CD4-positive, alpha-beta memory T cell (primary cell): Measurements from ENCODE around the gene GPR176. TPM values are rescaled to one million over a fixed set of nuclear protein-coding genes. Genes with fewer than 3 reads are reported as not detected.

ENCODE experiments used
- CTCF ChIA-PET: fragments of 350-600 bp; sonication (Branson Sonifier 250); formaldehyde crosslinking; loops from one replicate; lab custom pipeline; 2021; ENCODE audit warnings: inconsistent platforms; ENCODE audit not compliant: partially characterized antibody; lab: Charles Lee
- POLR2A ChIA-PET: fragments of 350-600 bp; sonication (Branson Sonifier 250); formaldehyde crosslinking; loops from one replicate; lab custom pipeline; 2021; ENCODE audit not compliant: partially characterized antibody; lab: Charles Lee
- DNase-seq, 5 donors: peaks; one replicate each; pipeline versions ENCODE4 v3.0.0 to v3.0.0-alpha.2; 2020 to 2022; ENCODE audit warnings: mixed read lengths in 1 of 5
- H3K27ac ChIP-seq: one replicate; pipeline ENCODE4 v1.7.0; 2013; ENCODE audit warnings: low read depth, low read length
- H3K27me3 ChIP-seq: 2 replicates; pipeline ENCODE4 v1.7.0; 2013; ENCODE audit warnings: mild to moderate bottlenecking, low read length, moderate library complexity; ENCODE audit not compliant: insufficient read depth
- H3K36me3 ChIP-seq: 2 replicates; pipeline ENCODE4 v1.7.0; 2013; ENCODE audit warnings: mild to moderate bottlenecking, low read length, moderate library complexity; ENCODE audit not compliant: insufficient read depth
- H3K4me1 ChIP-seq: 2 replicates; pipeline ENCODE4 v1.7.0; 2013; ENCODE audit warnings: mild to moderate bottlenecking, low read length, moderate library complexity; ENCODE audit not compliant: insufficient read depth
- H3K4me3 ChIP-seq, 2 donors: one replicate each; pipeline ENCODE4 v1.7.0; 2013; ENCODE audit warnings: low read length in 2 of 2, mild to moderate bottlenecking in 1 of 2
- H3K9me3 ChIP-seq, 2 donors: one replicate each; pipeline ENCODE4 v1.7.0; 2013; ENCODE audit warnings: low read length in 2 of 2, control low read depth in 1 of 2; ENCODE audit not compliant: control insufficient read depth in 1 of 2
- H3K27ac Mint-ChIP-seq, 7 donors: one replicate each; pipeline ENCODE4 v1.8.0; 2020 to 2021; ENCODE audit warnings: mixed read lengths in 7 of 7, mild to moderate bottlenecking in 6 of 7, inconsistent platforms in 3 of 7, moderate library complexity in 3 of 7
- H3K27me3 Mint-ChIP-seq, 2 donors: one replicate each; pipeline ENCODE4 v1.8.0; 2020 to 2021; ENCODE audit warnings: mixed read lengths in 2 of 2
- H3K36me3 Mint-ChIP-seq, 2 donors: one replicate each; pipeline ENCODE4 v1.8.0; 2020 to 2021; ENCODE audit warnings: mixed read lengths in 2 of 2, inconsistent platforms in 1 of 2, mild to moderate bottlenecking in 1 of 2
- H3K4me1 Mint-ChIP-seq, 4 donors: one replicate each; pipeline ENCODE4 v1.8.0; 2020 to 2021; ENCODE audit warnings: mixed read lengths in 4 of 4, mild to moderate bottlenecking in 1 of 4
- H3K4me3 Mint-ChIP-seq, 8 donors: one replicate each; pipeline ENCODE4 v1.8.0; 2020 to 2021; ENCODE audit warnings: mixed read lengths in 8 of 8, mild to moderate bottlenecking in 7 of 8, moderate library complexity in 6 of 8, inconsistent platforms in 3 of 8
- H3K9me3 Mint-ChIP-seq, 8 donors: one replicate each; pipeline ENCODE4 v1.8.0; 2020 to 2021; ENCODE audit warnings: mixed read lengths in 8 of 8, mild to moderate bottlenecking in 5 of 8, inconsistent platforms in 3 of 8, moderate library complexity in 1 of 8
- intact Hi-C: fragments of 100-400 bp; cut with micrococcal nuclease; formaldehyde crosslinking; loops from one replicate; pipeline ENCODE4 v1.15.1; 2023
- polyA plus RNA-seq, 2 donors: library from polyadenylated mRNA; unstranded; fragments of 300-500 nt; fragmentation: Illumina TruSeq; gene quantifications; one replicate each; pipeline ENCODE4 v1.2.3, GENCODE V29; 2021
- total RNA-seq, 2 experiments: library from RNA; stranded (reverse); gene quantifications; one replicate each; pipeline ENCODE4 v1.2.3, GENCODE V29; 2021

The GPR176 gene
- total and polyA plus RNA-seq, 4 experiments from 2014 or later = not detected

DNA sequence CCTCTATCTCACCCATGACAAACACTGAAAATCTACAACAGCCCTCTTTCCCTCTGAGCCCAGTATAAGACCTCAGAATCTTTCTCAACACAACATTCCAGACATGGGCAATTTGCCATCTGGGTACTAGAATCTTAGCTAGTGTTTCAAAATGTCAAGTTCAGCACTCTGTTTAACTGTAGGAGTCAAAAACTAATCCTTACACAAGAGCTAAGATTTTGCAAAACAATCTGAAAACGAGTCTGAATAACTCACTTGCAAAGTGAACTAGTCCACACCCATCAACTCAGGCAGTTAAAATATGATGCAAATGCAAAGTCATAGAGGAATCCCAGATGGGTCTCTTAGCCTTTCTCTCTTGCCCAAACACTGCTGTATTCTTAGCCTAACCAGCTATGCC is 67.8 kb downstream of the GPR176 start:
- no peaks in the 10 kb centered on the region for H3K36me3 ChIP-seq
- peaks cover 14 to 17% of the 10 kb centered on the region in 2 donors for H3K27me3 Mint-ChIP-seq
- intact Hi-C loops = no loop called here
- POLR2A ChIA-PET = no interaction called here
- H3K4me3 ChIP-seq = no peak overlapping the region
- no peak overlapping the region for H3K27ac Mint-ChIP-seq
- no peak overlapping the region for H3K4me3 Mint-ChIP-seq
- H3K27ac ChIP-seq = no peak overlapping the region
- no peaks in the 10 kb centered on the region for H3K36me3 Mint-ChIP-seq
- H3K27me3 ChIP-seq = no peaks in the 10 kb centered on the region
- no peaks in the 10 kb centered on the region for H3K9me3 ChIP-seq
- CTCF ChIA-PET = no interaction called here
- H3K4me1 Mint-ChIP-seq = no peaks in the 10 kb centered on the region
- no peaks in the 10 kb centered on the region for H3K9me3 Mint-ChIP-seq
- no peak for DNase-seq
- no peaks in the 10 kb centered on the region for H3K4me1 ChIP-seq

DNA sequence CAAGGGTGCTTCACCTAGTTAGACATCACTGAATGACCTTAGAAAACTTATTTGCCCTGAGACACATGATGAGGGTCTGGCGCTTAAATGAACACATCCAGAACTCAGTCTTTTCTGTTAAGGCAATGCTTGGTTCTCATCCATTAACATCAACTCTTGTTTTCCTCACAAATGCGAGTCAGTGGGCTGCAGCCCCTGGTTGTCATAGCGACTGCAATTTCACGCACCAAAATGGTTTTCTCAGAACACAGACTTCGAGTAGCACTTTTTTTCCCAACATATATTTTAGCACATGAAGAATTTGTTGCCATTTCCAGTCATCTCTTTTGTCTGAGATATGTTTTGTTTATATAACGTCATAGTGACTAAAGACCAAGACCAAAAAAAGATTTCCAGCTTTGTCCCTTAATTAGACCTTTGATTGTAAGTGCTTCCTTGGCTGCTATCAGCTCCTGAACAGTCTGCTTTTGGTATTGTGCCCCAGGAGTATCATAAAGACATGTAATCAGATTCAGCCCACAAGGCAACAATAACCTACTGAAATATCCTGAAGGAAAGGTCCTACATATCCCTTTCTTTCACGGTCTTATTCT is 68.5 kb downstream of the GPR176 start:
- no peaks in the 10 kb centered on the region for H3K36me3 Mint-ChIP-seq
- ChIA-PET CTCF (no interaction called here), POLR2A (no interaction called here)
- no peaks in the 10 kb centered on the region for H3K4me1 Mint-ChIP-seq
- no peak for DNase-seq
- no peak overlapping the region for H3K27ac Mint-ChIP-seq
- peaks cover 17% of the 10 kb centered on the region in 2 donors for H3K27me3 Mint-ChIP-seq
- intact Hi-C loops = no loop called here
- Histone ChIP-seq H3K9me3 (no peaks in the 10 kb centered on the region), H3K27me3 (no peaks in the 10 kb centered on the region), H3K27ac (no peak overlapping the region), H3K36me3 (no peaks in the 10 kb centered on the region), H3K4me1 (no peaks in the 10 kb centered on the region), H3K4me3 (no peak overlapping the region)
- H3K9me3 Mint-ChIP-seq = no peaks in the 10 kb centered on the region
- no peak overlapping the region for H3K4me3 Mint-ChIP-seq

DNA sequence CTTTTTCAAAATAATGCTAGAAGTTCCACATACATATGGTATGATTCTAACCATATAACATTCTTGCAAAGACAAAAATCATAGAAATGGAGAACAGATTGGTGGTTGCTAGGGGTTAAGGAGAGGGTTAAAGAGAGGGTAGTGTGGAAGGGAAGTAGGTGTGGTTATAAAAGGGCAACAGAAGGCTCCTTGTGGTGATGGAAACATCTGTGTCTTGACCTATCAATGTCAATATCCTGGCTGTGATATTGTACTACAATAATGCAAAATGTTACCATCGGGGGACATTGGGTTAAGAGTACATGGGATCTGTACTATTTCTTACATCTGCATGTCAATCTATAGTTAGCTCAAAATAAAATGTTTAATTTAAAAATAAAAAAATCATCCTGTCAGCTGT is 69.6 kb downstream of the GPR176 start:
- Histone ChIP-seq H3K36me3 (no peaks in the 10 kb centered on the region), H3K4me3 (no peak overlapping the region), H3K9me3 (no peaks in the 10 kb centered on the region), H3K27ac (no peak overlapping the region), H3K4me1 (no peaks in the 10 kb centered on the region), H3K27me3 (no peaks in the 10 kb centered on the region)
- Mint-ChIP-seq H3K36me3 (peaks cover 0 to under 1% of the 10 kb centered on the region in 2 donors), H3K27me3 (peaks cover 13 to 17% of the 10 kb centered on the region in 2 donors), H3K4me1 (no peaks in the 10 kb centered on the region), H3K9me3 (no peaks in the 10 kb centered on the region), H3K27ac (no peak overlapping the region), H3K4me3 (no peak overlapping the region)
- POLR2A ChIA-PET = no interaction called here
- intact Hi-C loops = no loop called here
- no peak for DNase-seq
- CTCF ChIA-PET = interaction anchor here (0.6 kb wide), 1 partner anchor 37 kb away, joined by 3 read pairs; no protein-coding TSS in a partner anchor

DNA sequence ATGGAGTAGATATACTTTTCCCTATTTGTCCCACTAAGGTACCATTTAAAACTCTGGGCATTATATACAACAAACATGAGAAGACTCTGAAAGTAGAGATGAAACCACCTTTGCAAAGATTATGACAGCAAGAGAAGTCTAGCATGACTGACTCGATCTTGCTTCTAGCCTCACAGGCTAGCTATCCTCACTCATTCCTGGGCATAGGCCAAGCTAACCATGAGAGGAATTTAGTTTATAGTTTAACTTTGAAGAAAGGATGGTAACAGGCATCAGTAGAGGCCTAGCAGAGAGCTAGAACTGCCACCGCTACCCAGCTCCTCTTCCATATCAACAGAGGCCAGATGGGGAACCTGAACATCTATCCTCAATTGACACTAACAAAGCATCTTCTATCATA is 74.0 kb downstream of the GPR176 start:
- CTCF ChIA-PET = no interaction called here
- H3K27me3 Mint-ChIP-seq = peaks cover 10 to 14% of the 10 kb centered on the region in 2 donors
- Histone ChIP-seq H3K4me3 (no peak overlapping the region), H3K9me3 (no peaks in the 10 kb centered on the region), H3K27me3 (no peaks in the 10 kb centered on the region), H3K36me3 (no peaks in the 10 kb centered on the region), H3K27ac (no peak overlapping the region), H3K4me1 (no peaks in the 10 kb centered on the region)
- no peak overlapping the region for H3K27ac Mint-ChIP-seq
- no peak overlapping the region for H3K4me3 Mint-ChIP-seq
- H3K9me3 Mint-ChIP-seq = no peaks in the 10 kb centered on the region
- intact Hi-C loops = no loop called here
- no peak for DNase-seq
- peaks cover 0 to 5% of the 10 kb centered on the region in 2 donors for H3K36me3 Mint-ChIP-seq
- POLR2A ChIA-PET = no interaction called here
- H3K4me1 Mint-ChIP-seq = no peaks in the 10 kb centered on the region

DNA sequence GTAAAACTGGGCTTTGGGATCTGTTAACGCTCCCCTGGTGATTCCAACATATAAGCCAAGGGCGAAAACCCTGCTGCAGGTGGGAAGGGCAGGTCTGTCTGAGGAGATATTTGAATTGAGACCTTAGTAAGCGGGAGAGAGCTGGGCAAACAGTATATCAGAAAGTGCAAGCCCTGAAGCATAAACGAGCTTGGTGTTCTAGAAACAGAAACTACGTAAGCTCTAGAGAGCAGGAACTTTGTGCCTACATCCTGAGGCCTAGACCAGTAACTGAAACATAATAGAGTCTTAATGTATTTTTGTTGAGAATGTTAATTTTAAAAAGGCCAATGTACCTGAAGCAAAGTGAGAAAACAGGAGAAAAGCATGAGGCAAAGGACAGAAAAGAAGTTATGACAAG is 74.5 kb downstream of the GPR176 start:
- no peaks in the 10 kb centered on the region for H3K4me1 ChIP-seq
- Mint-ChIP-seq H3K27ac (no peak overlapping the region), H3K4me3 (no peak overlapping the region), H3K36me3 (peaks cover 0 to 5% of the 10 kb centered on the region in 2 donors), H3K4me1 (no peaks in the 10 kb centered on the region), H3K27me3 (peaks cover 8 to 14% of the 10 kb centered on the region in 2 donors), H3K9me3 (no peaks in the 10 kb centered on the region)
- H3K36me3 ChIP-seq = no peaks in the 10 kb centered on the region
- H3K4me3 ChIP-seq = no peak overlapping the region
- no peak for DNase-seq
- CTCF ChIA-PET = no interaction called here
- POLR2A ChIA-PET = no interaction called here
- no peaks in the 10 kb centered on the region for H3K9me3 ChIP-seq
- H3K27ac ChIP-seq = no peak overlapping the region
- intact Hi-C loops = no loop called here
- no peaks in the 10 kb centered on the region for H3K27me3 ChIP-seq

DNA sequence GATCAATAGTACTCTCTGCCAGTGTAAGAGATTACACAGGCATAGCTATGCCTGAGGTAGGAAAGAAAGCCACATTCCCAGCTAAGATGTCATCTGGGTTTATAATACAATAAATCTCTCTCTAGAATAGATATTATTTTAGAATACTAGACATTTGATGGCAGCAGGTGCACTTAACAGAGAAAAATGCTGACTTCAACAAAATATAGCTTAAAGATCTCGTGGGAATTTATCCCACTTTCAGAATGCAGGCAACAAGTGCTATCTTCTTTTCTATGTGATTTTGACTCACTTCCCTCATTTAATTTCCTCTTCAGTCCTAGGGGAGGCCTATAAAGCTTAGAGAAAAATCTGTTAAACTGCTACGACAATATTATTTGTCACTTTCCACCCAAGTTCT is 76.5 kb downstream of the GPR176 start:
- H3K27me3 ChIP-seq = no peaks in the 10 kb centered on the region
- no peaks in the 10 kb centered on the region for H3K4me1 ChIP-seq
- no peak overlapping the region for H3K4me3 Mint-ChIP-seq
- H3K4me3 ChIP-seq = no peak overlapping the region
- no peak for DNase-seq
- intact Hi-C loops = no loop called here
- ChIA-PET POLR2A (no interaction called here), CTCF (no interaction called here)
- H3K4me1 Mint-ChIP-seq = no peaks in the 10 kb centered on the region
- H3K27ac ChIP-seq = no peak overlapping the region
- peaks cover 0 to 5% of the 10 kb centered on the region in 2 donors for H3K36me3 Mint-ChIP-seq
- peaks cover 5 to 16% of the 10 kb centered on the region in 2 donors for H3K27me3 Mint-ChIP-seq
- no peak overlapping the region for H3K27ac Mint-ChIP-seq
- H3K9me3 ChIP-seq = no peaks in the 10 kb centered on the region
- no peaks in the 10 kb centered on the region for H3K36me3 ChIP-seq
- peaks cover 0 to 11% (median 5%) of the 10 kb centered on the region in 8 donors for H3K9me3 Mint-ChIP-seq

DNA sequence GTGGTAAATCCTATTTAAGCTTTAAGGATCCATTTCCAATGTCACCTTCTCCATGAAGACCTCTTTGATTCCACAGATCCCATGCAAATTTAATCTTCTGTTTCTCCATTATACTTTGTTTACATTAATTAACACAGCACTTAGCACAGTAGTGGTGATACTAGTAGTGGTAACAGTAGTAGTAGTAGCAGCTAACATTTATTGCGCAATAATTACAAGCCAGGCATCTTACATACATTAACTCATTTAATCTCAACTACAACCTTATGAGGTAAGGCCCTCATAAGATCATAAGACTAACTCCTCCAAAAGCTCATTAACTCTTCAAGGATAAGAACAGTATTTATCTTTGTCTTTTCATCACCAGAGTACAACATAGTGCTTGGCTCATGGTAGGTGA is 82.6 kb downstream of the GPR176 start:
- Mint-ChIP-seq H3K27me3 (peaks cover 15 to 28% of the 10 kb centered on the region in 2 donors), H3K4me3 (no peak overlapping the region)

More for the DNA sequence above, 82.6 kb downstream of the GPR176 start:
- ChIA-PET POLR2A (no interaction called here), CTCF (no interaction called here)
- Histone ChIP-seq H3K4me3 (no peak overlapping the region), H3K4me1 (no peaks in the 10 kb centered on the region), H3K36me3 (no peaks in the 10 kb centered on the region), H3K27ac (no peak overlapping the region), H3K27me3 (no peaks in the 10 kb centered on the region), H3K9me3 (no peaks in the 10 kb centered on the region)
- intact Hi-C loops = no loop called here
- Mint-ChIP-seq H3K36me3 (no peaks in the 10 kb centered on the region), H3K4me1 (no peaks in the 10 kb centered on the region), H3K27ac (no peak overlapping the region), H3K9me3 (peaks cover 0 to 13% (median 7%) of the 10 kb centered on the region in 8 donors)
- DNase-seq = no peak
